Peyer's patch (tissue), 4 donors: ENCODE measurements around the gene SYNC. TPM values are rescaled to one million over a fixed set of nuclear protein-coding genes. Genes with fewer than 3 reads are reported as not detected.
"Not testable (repeated sequence)": the region's sequence is repeated elsewhere in the genome, so short reads cannot be mapped to it uniquely, and the experiment has no call there.

Experiments
- DNase-seq, 3 donors: peaks; one replicate each; pipeline ENCODE4 v3.0.0-alpha.2; 2017 to 2019
- H3K27ac ChIP-seq, 4 donors: fragments of 200-600 bp; sonication (generic); one replicate each; pipeline ENCODE4 v1.5.1; 2016 to 2019
- H3K27me3 ChIP-seq, 2 donors: fragments of 200-600 bp; sonication (generic); one replicate each; pipeline ENCODE4 v1.5.1; 2019
- H3K36me3 ChIP-seq, 3 donors: fragments of 200-600 bp; sonication (generic); one replicate each; pipeline ENCODE4 v1.5.1; 2016 to 2019
- H3K4me1 ChIP-seq, 4 donors: fragments of 200-600 bp; sonication (generic); one replicate each; pipeline ENCODE4 v1.5.1; 2016 to 2019
- H3K4me3 ChIP-seq, 4 donors: fragments of 200-600 bp; sonication (generic); 1 replicate in 3 of 4; 2 replicates in 1 of 4; pipeline ENCODE4 v1.5.1; 2016 to 2019; ENCODE audit warnings: mild to moderate bottlenecking in 1 of 4
- H3K9me3 ChIP-seq, 4 donors: fragments of 200-600 bp; sonication (generic); one replicate each; pipeline ENCODE4 v1.5.1; 2016 to 2019; ENCODE audit warnings: mild to moderate bottlenecking in 1 of 4
- POLR2A ChIP-seq, 2 donors: fragments of 450-650 bp; IDR thresholded peaks; one replicate each; pipeline ENCODE4 v1.5.1; 2017; ENCODE audit warnings: antibody characterized with exemption in 2 of 2, mild to moderate bottlenecking in 2 of 2, moderate library complexity in 2 of 2
- total RNA-seq, 4 donors: library from RNA; depleted of rRNA; stranded (reverse); fragments of >200 nt; gene quantifications; one replicate each; pipeline ENCODE4 v1.1.0, GENCODE V29; 2016
- TF ChIP-seq, protein P1 (sequence below), 6 experiments: fragments of 450-650 bp in 4 of 6; fragments of 200-600 bp in 2 of 6; sonication (generic) in 1 of 6; IDR thresholded peaks; one replicate each; pipeline ENCODE4 v1.5.1; 2017 to 2019; ENCODE audit warnings: antibody characterized with exemption in 6 of 6, mild to moderate bottlenecking in 3 of 6, moderate library complexity in 1 of 6

Gene SYNC
- total RNA-seq, 4 donors from 2014 or later = 8.3 to 19.8 (median 9.2) TPM

DNA sequence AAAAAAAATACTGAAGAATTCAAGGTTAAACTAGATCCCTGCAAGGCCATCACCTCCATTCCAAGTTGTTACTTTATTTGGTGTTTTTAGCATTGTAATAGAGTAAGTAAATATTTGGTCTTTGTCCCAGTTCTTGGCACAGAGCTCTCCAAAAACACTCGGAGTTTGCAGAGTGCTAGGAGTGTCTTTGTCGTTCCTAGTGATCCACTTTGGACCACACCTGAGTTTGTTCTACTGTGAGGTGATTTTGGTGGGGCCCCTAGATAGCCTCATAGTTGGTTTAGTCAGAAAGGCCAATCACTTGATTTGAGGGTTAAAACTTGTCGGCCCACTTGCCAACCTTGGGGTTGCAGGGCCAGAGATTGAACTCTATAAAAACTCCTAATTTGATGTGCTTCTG, 25.6 kb downstream of the SYNC start:
- H3K27ac ChIP-seq = no peak overlapping the region
- no peaks in the 10 kb centered on the region for H3K27me3 ChIP-seq
- no peak for DNase-seq
- H3K36me3 ChIP-seq = peaks cover 0 to 74% (median 0%) of the 10 kb centered on the region in 3 donors
- H3K9me3 ChIP-seq = no peaks in the 10 kb centered on the region
- TF ChIP-seq, protein P1, sequence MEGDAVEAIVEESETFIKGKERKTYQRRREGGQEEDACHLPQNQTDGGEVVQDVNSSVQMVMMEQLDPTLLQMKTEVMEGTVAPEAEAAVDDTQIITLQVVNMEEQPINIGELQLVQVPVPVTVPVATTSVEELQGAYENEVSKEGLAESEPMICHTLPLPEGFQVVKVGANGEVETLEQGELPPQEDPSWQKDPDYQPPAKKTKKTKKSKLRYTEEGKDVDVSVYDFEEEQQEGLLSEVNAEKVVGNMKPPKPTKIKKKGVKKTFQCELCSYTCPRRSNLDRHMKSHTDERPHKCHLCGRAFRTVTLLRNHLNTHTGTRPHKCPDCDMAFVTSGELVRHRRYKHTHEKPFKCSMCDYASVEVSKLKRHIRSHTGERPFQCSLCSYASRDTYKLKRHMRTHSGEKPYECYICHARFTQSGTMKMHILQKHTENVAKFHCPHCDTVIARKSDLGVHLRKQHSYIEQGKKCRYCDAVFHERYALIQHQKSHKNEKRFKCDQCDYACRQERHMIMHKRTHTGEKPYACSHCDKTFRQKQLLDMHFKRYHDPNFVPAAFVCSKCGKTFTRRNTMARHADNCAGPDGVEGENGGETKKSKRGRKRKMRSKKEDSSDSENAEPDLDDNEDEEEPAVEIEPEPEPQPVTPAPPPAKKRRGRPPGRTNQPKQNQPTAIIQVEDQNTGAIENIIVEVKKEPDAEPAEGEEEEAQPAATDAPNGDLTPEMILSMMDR (IDR thresholded peaks at IDR 0.05) = no peak
- no peak overlapping the region for H3K4me3 ChIP-seq
- H3K4me1 ChIP-seq = peaks cover 0 to 12% (median 0%) of the 10 kb centered on the region in 4 donors

- H3K36me3 ChIP-seq = peaks cover 0 to 96% (median 0%) of the 10 kb centered on the region in 3 donors
- not testable (repeated sequence) for DNase-seq, H3K27me3 ChIP-seq, H3K4me3 ChIP-seq, H3K9me3 ChIP-seq, H3K4me1 ChIP-seq, H3K27ac ChIP-seq
Observed at GRCh38 chr1:32668716-32669115, 33.9 kb downstream of the SYNC start.

- Histone ChIP-seq H3K36me3 (peaks cover 0 to 96% (median 0%) of the 10 kb centered on the region in 3 donors), H3K27ac (no peak overlapping the region), H3K4me3 (no peak overlapping the region), H3K4me1 (no peaks in the 10 kb centered on the region), H3K9me3 (no peaks in the 10 kb centered on the region), H3K27me3 (no peaks in the 10 kb centered on the region)
- TF ChIP-seq, protein P1 (IDR thresholded peaks at IDR 0.05) = no peak
- no peak for TF ChIP-seq POLR2A (IDR thresholded peaks at IDR 0.05)
- no peak for DNase-seq
Observed at GRCh38 chr1:32666901-32667566, 35.5 kb downstream of the SYNC start.

GRCh38 chr1:32665915-32666314, 36.7 kb downstream of the SYNC start:
- H3K27ac ChIP-seq = no peak overlapping the region
- no peaks in the 10 kb centered on the region for H3K9me3 ChIP-seq
- TF ChIP-seq, protein P1 (IDR thresholded peaks at IDR 0.05) = no peak
- TF ChIP-seq POLR2A (IDR thresholded peaks at IDR 0.05) = no peak
- no peak overlapping the region for H3K4me3 ChIP-seq
- no peak for DNase-seq
- no peaks in the 10 kb centered on the region for H3K27me3 ChIP-seq
- H3K4me1 ChIP-seq = no peaks in the 10 kb centered on the region
- peaks cover 0 to 94% (median 0%) of the 10 kb centered on the region in 3 donors for H3K36me3 ChIP-seq

DNA sequence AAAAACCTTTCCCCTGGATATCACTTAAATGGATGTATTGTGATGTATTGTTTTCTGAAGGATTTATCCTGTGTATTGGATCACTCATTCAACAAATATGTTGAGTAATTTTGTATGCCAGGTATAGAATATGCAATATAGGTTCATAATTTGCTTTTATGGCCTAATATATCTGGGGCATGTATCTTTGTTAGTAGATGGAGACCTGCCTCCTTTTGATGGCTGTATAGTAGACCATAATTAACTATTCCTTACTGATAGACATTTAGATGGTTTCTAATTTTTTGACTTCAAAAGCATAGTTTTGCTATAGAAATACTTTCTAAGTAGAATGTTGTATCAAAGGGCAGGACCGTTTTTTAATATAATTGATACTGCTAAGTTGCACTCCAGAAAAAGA, 43.0 kb downstream of the SYNC start:
- no peak for DNase-seq
- Histone ChIP-seq H3K27me3 (no peaks in the 10 kb centered on the region), H3K36me3 (peaks cover 0 to 91% (median 0%) of the 10 kb centered on the region in 3 donors), H3K4me1 (peaks cover 0 to 16% (median 3%) of the 10 kb centered on the region in 4 donors), H3K27ac (no peak overlapping the region), H3K4me3 (no peak overlapping the region), H3K9me3 (no peaks in the 10 kb centered on the region)
- TF ChIP-seq, protein P1 (IDR thresholded peaks at IDR 0.05) = no peak
- TF ChIP-seq POLR2A (IDR thresholded peaks at IDR 0.05) = no peak

DNA sequence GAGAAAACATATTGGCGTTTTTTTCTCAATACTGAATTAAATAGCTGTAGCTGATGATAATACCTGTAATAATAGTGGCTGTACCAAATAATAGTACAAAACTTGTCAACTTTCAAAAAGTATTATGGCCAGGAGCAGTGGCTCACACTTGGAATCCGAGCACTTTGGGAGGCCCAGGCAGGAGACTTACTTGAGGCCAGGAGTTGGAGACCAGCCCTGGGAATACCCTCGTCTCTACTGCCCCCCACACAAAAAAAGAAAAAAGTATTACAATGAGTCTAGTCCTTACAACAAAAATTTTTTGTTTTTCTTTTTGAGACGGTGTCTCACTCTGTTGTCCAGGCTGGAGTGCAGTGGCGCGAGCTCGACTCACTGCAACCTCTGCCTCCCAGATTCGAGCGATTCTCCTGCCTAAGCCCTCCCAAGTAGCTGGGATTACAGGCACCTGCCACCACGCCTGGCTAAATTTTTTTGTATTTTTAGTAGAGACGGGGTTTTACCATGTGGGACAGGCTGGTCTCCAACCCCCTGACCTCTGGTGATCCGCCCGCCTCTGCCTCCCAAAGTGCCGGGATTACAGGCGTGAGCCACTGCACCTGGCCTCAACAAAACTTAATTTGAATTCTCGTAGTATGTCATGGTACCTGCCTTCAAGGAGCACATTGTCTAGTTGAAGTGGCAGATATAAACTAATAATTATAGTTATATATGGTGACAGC, 50.2 kb downstream of the SYNC start:
- peak overlapping the region in 2 of 4 donors; percentile 95 to 99 for H3K27ac ChIP-seq
- H3K36me3 ChIP-seq = peaks cover 0 to 44% (median 0%) of the 10 kb centered on the region in 3 donors
- TF ChIP-seq, protein P1 (IDR thresholded peaks at IDR 0.05) = no peak
- no peak for TF ChIP-seq POLR2A (IDR thresholded peaks at IDR 0.05)
- H3K4me1 ChIP-seq = peaks cover 0 to 56% (median 14%) of the 10 kb centered on the region in 4 donors
- H3K4me3 ChIP-seq = peak overlapping the region in 3 of 4 donors; percentile 72 to 86 (median 81)
- H3K9me3 ChIP-seq = no peaks in the 10 kb centered on the region
- no peak for DNase-seq
- no peaks in the 10 kb centered on the region for H3K27me3 ChIP-seq
